Effector memory CD4-positive, alpha-beta T cell (primary cell): ENCODE data around the gene CTTN.

Experiments
- DNase-seq, 3 donors: peaks; one replicate each; pipeline ENCODE4 v3.0.0-alpha.2; 2020
- H3K27ac ChIP-seq: 2 replicates; pipeline ENCODE4 v1.7.0; 2013; ENCODE audit warnings: mild to moderate bottlenecking, low read length, moderate library complexity; ENCODE audit not compliant: insufficient read depth, poor library complexity, severe bottlenecking
- H3K27me3 ChIP-seq: replicated peaks from 2 replicates; pipeline ENCODE4 v1.7.0; 2013; ENCODE audit warnings: mild to moderate bottlenecking, low read length; ENCODE audit not compliant: insufficient read depth, control insufficient read depth, poor library complexity, severe bottlenecking
- H3K36me3 ChIP-seq: 2 replicates; pipeline ENCODE4 v1.7.0; 2013; ENCODE audit warnings: mild to moderate bottlenecking, low read length, moderate library complexity; ENCODE audit not compliant: control insufficient read depth, insufficient read depth
- H3K4me1 ChIP-seq: 2 replicates; pipeline ENCODE4 v1.7.0; 2013; ENCODE audit warnings: low read length, mild to moderate bottlenecking; ENCODE audit not compliant: control insufficient read depth, insufficient read depth, poor library complexity, severe bottlenecking
- H3K4me3 ChIP-seq: 2 replicates; pipeline ENCODE4 v1.7.0; 2013; ENCODE audit warnings: low read length, low read depth, mild to moderate bottlenecking; ENCODE audit not compliant: insufficient read depth, poor library complexity, severe bottlenecking
- H3K9me3 ChIP-seq: 2 replicates; pipeline ENCODE4 v1.7.0; 2013; ENCODE audit warnings: mild to moderate bottlenecking, low read length, moderate library complexity; ENCODE audit not compliant: control insufficient read depth

Gene CTTN

DNA sequence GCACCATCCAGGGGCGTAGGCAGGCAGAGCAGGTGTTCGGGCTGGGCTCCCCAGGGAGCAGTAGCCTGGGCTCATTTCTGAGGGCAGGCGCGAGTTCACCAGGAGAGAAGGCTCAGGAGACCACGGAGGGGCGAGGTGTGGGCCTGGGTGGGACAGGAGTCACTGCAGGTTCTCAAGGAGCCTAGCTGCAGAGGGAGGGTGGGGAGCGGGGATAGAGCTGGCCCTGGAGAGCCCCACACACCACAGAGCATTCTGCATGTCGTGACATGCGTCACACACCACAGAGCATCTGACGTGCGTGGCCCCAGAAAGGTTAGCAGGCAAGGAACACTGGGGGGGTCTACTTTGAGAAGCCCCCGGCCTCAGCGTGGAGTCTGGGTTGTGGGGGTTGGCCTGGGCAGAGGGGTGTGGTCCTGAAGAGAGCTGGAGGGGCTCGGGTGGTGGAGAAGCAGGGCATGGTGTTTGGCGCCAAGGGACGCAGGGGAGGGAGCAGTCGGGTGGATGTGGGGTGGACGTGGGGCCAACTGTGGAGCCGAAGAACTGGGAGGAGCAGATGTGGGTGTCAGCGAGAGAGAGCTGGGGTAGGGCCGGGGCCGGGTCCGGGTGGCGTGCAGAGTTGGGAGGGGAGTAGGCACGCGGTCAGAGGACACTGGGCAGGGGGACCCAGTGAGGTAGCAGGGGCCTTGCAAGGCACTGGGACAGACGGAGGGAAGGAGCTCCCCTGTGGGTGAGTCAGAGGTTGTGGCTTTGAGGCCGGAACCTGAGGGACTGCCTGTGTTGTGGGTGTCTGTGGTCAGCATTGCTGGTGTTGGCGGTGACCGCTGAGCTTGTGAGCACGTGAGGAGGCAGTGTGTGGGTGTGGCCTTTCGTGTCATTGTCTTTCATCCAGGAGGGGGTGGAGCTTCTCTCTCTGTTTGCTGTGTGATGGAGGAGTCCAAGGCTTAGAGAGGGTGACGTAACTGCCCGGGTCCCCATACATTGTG is 25.5 kb downstream of the CTTN start:
- Histone ChIP-seq H3K9me3 (no peaks in the 10 kb centered on the region), H3K27me3 (no peaks in the 10 kb centered on the region), H3K36me3 (no peaks in the 10 kb centered on the region), H3K27ac (no peak overlapping the region), H3K4me1 (no peaks in the 10 kb centered on the region), H3K4me3 (no peak overlapping the region)
- no peak for DNase-seq

DNA sequence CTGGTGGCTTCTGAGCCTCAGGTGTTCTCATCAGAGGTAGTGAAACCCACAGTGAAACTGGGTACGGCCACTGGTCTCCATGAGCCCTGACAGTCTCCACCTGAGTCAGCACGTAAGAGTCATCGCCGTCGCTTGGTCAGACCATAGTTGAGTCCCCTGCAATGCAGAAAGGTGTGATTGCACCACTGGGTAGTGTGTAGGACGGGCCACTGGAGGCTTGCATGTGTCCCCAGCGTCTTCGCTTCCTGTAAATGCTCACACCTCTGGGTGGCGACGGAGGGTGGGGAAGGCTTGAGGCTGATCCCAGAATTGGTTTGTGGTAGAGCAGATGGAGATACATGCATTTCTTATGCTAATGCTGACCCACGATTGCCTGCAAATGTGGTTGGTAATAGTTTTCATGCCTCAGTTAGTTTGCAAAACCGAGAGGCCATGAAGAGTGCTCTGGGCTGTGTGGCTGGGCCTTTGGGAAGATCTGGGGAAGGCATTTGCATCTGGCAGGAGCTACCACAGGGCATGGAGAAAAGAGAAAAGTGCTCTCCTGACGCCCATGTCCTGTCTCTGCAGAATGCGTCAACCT is 26.5 kb downstream of the CTTN start:
- no peaks in the 10 kb centered on the region for H3K27me3 ChIP-seq
- H3K4me1 ChIP-seq: no peaks in the 10 kb centered on the region
- H3K36me3 ChIP-seq: no peaks in the 10 kb centered on the region
- no peak overlapping the region for H3K27ac ChIP-seq
- H3K4me3 ChIP-seq: no peak overlapping the region
- no peak for DNase-seq
- no peaks in the 10 kb centered on the region for H3K9me3 ChIP-seq

DNA sequence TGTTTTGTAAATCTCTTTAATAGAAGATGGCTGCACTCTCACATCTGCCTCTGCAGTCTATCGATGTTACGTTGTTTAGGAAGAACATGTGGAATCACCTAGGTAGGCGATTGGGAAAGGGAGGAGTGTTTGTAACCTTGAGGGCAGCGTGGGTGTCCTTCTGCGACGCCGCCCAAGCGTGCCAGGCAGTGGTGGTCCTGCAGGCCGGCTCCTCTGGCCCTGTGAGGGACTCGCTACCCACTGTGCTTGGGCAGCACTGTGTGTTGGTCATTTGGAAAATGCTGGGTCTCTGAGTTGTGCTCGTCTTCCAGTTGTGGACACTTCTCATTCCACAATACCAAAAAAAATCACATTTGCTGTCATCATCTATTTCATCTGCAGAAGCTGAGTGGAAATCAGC is 29.1 kb downstream of the CTTN start:
- Histone ChIP-seq H3K27me3 (no peaks in the 10 kb centered on the region), H3K27ac (no peak overlapping the region), H3K4me3 (no peak overlapping the region), H3K4me1 (no peaks in the 10 kb centered on the region), H3K9me3 (no peaks in the 10 kb centered on the region), H3K36me3 (no peaks in the 10 kb centered on the region)
- no peak for DNase-seq

DNA sequence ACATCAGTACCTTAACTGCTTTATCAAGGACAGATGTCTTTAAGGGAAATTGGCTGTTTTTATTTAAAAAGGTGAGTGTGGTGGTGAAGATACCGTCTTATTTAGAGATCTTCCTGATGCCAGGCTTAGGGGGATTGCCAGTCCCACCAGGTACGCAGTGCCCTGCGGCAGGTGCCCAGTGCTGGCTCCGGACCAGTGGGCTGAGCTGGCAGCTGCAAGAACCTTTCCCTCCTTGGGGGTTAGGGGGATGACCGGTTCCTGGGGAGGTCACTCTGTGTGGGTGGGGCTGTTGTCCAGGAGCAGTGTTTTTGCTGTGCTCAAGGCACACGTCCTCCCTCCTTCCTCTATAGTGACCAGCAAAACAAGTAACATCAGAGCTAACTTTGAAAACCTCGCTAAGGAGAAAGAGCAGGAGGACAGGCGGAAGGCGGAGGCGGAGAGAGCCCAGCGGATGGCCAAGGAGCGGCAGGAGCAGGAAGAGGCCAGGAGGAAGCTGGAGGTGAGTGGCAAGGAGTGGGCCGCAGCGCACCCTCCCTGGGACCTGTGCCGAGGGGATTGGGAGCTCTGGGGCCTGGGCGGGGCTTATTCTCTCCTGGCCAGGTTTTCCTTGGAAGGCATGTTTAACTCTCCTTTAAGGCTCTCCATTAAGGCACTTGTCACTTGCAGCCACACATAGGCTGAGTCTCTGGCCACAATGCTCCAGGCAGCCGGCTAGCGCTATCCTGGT is 30.5 kb downstream of the CTTN start:
- Histone ChIP-seq H3K4me1 (no peaks in the 10 kb centered on the region), H3K27ac (no peak overlapping the region), H3K36me3 (no peaks in the 10 kb centered on the region), H3K4me3 (no peak overlapping the region), H3K27me3 (no peaks in the 10 kb centered on the region), H3K9me3 (no peaks in the 10 kb centered on the region)
- DNase-seq: no peak

DNA sequence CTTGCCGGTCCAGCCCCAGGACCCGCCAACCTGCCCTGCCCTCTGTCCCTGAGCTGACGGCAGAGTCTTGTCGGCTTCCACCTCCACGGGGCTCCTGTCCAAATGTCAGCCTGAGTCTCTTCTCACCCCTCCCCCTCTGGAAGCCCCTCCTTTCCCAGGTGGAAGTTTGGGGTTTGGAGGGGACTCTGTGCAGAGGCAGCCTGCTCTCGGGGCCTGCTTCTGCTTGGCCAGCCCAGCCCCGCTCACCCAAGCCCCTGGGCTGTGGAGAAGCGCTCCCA is 31.0 kb downstream of the CTTN start:
- H3K27ac ChIP-seq: no peak overlapping the region
- H3K4me3 ChIP-seq: no peak overlapping the region
- no peaks in the 10 kb centered on the region for H3K4me1 ChIP-seq
- no peaks in the 10 kb centered on the region for H3K36me3 ChIP-seq
- H3K27me3 ChIP-seq: no peaks in the 10 kb centered on the region
- DNase-seq: no peak
- no peaks in the 10 kb centered on the region for H3K9me3 ChIP-seq

DNA sequence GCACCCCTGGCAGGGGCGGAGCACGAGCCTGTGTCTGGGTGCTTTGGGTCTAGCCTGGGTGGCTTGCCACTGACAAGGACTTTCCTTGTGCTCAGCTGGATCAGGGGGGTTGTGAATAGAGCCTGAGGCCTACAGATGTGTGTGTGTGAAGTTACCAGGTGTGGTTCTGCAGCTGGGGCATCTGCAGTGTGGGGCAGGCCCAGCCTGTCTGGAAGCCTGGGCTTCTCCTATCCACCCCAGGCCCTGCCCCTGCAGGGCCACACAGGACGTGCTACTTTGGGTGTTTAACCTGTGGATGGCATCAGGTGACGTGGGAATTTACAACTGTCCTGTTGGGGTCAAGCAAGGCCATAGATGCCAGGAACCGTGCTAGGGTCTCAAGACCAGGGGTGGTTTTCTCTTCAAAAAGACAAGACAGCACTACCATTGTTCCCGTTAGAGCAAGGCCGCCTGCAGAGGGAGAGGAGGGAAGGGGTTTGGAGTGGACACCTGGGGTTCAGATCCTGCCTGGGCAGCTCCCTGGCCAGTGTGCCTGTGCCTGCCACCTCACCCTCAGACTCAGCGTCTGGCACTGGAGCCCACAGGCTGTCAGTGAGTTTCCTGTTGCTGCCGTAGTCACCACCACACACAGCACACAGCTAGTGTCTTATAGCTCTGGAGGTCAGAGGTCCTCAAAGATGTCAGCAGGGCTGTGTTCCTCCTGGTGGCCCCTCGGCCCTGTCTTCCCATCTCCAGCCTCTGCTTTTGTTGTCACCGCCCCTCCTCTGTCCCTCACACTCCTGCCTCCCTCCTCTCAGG is 31.6 kb downstream of the CTTN start:
- Histone ChIP-seq H3K27ac (no peak overlapping the region), H3K36me3 (no peaks in the 10 kb centered on the region), H3K9me3 (no peaks in the 10 kb centered on the region), H3K4me1 (no peaks in the 10 kb centered on the region), H3K4me3 (no peak overlapping the region), H3K27me3 (no peaks in the 10 kb centered on the region)
- DNase-seq: no peak

DNA sequence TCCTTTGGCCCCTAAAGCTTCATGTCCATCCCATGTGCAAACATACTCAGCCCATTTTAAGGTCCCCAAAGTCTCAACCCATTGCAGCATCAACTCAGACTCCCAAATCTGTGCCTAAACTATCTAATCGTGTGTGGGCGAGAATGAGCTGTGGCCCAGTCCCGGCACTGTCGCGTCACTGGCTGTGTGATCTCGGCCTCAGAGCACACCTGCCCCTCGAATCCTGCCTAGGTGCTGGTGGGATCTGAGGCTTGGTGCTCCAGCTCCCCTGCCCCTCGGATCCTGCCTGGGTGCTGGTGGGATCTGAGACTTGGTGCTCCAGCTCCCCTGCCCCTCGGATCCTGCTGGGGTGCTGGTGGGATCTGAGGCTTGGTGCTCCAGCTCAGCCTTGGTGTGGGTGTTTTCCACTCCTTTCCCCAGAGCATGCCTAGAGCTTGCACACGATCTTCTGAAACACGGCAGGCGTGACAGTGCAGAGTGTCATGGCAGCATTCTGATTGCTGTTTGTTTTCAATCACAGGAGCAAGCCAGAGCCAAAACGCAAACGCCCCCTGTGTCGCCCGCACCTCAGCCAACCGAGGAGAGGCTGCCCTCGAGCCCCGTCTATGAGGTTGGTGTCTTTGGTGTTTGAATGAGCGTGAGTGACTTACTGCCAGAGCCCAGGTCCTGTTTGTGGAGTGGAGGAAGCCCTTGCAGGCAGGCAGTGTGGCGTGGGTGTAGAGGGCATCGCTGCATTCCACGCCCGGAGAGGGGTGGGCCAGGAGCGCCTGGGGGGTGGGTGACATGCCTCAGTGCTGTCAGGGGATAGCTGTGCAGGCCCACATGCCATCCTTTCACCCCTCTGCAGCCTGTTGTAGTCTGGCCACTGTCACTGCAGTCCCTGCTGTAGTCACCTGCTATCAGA is 32.6 kb downstream of the CTTN start:
- H3K4me1 ChIP-seq: no peaks in the 10 kb centered on the region
- no peaks in the 10 kb centered on the region for H3K36me3 ChIP-seq
- no peak overlapping the region for H3K27ac ChIP-seq
- H3K9me3 ChIP-seq: no peaks in the 10 kb centered on the region
- H3K4me3 ChIP-seq: no peak overlapping the region
- no peak for DNase-seq
- H3K27me3 ChIP-seq: no peaks in the 10 kb centered on the region

DNA sequence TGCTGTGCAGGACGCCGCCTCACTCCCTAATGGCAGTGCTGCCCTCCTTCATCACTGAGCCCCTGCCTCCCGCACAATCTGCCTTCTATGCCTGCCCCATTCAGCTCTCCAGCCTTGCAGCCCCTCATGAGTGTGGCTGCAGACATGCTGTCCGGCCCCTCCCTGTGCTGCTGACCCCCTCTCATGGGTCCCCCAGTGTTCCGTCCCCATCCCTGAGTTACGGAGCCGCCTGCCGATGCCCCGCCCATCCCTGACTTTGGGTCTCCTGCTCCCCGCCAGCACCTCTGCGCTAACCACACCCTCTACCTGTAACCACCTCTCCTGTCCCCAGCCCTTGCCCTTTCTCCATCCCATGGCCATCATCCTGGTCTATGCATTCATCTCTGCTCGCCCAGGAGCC is 33.3 kb downstream of the CTTN start:
- no peak overlapping the region for H3K4me3 ChIP-seq
- H3K9me3 ChIP-seq: no peaks in the 10 kb centered on the region
- no peak for DNase-seq
- no peaks in the 10 kb centered on the region for H3K4me1 ChIP-seq
- H3K36me3 ChIP-seq: no peaks in the 10 kb centered on the region
- no peaks in the 10 kb centered on the region for H3K27me3 ChIP-seq
- H3K27ac ChIP-seq: no peak overlapping the region

DNA sequence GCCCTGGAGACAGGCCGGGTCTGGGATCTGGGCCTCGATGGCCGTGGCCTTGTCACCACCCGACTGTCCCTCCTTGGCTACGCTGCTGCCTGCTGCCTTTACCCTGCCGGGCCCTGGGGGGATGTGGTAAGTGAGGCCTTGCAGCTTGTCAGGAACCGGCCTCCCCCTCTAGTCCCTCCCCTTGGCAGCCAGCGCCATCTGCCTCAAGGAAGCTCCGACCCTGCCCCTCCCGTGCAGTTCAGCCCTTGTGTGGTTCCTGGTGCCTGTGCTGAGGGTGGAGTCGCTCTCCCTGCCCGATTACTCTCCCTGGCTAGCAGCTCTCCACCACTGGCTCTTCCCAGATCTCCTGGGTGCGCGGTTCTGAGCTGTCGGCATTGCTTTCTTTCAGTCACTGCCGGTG is 33.7 kb downstream of the CTTN start:
- H3K27me3 ChIP-seq: no peaks in the 10 kb centered on the region
- no peak overlapping the region for H3K4me3 ChIP-seq
- no peaks in the 10 kb centered on the region for H3K36me3 ChIP-seq
- no peak for DNase-seq
- H3K9me3 ChIP-seq: no peaks in the 10 kb centered on the region
- no peaks in the 10 kb centered on the region for H3K4me1 ChIP-seq
- H3K27ac ChIP-seq: no peak overlapping the region
